ENCODE data around the gene SMAD3.

SMAD3 gene

GRCh38 chr15:67174864-67175573 lies 109.6 kb downstream of the SMAD3 start:
- Histone ChIP-seq H3K36me3 (ENCODE audit: control insufficient read depth, insufficient read depth, low read length) (peaks cover 17% of the 10 kb centered on the region), H3K4me3 (ENCODE audit: low read depth, low read length) (no peak overlapping the region), H3K27ac (ENCODE audit: low read depth, low read length) (peak overlapping the region; percentile 36), H3K27me3 (ENCODE audit: control insufficient read depth, insufficient read depth, low read length) (no peaks in the 10 kb centered on the region), H3K4me1 (ENCODE audit: control insufficient read depth, insufficient read depth, low read length) (peaks cover 19% of the 10 kb centered on the region; the same call in 1 of the 2 replicates), H3K9ac (ENCODE audit: low read depth, low read length) (no peak overlapping the region), H3K9me3 (ENCODE audit: control insufficient read depth, insufficient read depth, low read length) (no peaks in the 10 kb centered on the region)

GRCh38 chr15:67175643-67176071 lies 110.3 kb downstream of the SMAD3 start:
- Histone ChIP-seq H3K4me3 (ENCODE audit: low read depth, low read length) (no peak overlapping the region), H3K9me3 (ENCODE audit: control insufficient read depth, insufficient read depth, low read length) (no peaks in the 10 kb centered on the region), H3K27me3 (ENCODE audit: control insufficient read depth, insufficient read depth, low read length) (no peaks in the 10 kb centered on the region), H3K9ac (ENCODE audit: low read depth, low read length) (no peak overlapping the region), H3K27ac (ENCODE audit: low read depth, low read length) (no peak overlapping the region), H3K4me1 (ENCODE audit: control insufficient read depth, insufficient read depth, low read length) (peaks cover 19% of the 10 kb centered on the region; the same call in 1 of the 2 replicates), H3K36me3 (ENCODE audit: control insufficient read depth, insufficient read depth, low read length) (peaks cover 16% of the 10 kb centered on the region)

DNA sequence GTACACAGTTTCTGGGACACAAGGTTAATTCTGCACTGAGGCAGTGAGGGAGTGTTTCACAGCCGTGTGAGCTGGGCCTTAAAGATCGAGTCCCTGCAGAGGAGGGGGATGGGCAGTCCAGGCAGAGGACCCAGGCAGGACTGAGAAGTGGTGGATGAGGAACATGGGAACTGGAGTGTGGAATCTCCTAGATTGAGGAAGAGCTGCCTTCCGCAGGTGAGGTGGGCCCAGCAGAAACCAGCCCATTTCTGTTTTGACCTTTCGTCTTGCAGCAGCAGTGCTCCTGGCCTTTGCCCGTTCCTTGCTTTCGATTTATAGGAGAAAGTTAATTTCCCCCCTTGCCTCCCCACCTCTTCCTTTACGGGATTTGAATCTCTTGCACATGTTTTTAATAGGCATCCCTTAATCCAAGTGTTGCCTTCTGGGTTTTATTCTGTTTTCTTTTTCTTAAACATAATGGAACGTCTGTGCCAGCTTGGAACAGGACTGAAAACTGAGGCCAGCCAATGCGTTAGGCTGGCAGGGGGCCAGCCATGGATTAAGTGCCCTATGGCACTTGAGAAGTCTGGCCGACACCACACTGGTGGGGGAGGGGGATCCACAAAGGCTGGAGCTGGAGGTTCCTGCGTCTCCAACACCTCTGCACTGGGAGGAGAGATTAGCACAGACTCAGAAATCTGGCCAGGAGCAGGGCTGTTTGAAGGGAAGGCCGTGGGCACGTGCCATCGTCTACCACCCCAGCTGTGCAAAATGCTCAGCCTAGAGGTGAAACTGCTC lies 111.0 kb downstream of the SMAD3 start:
- Histone ChIP-seq H3K27ac (ENCODE audit: low read depth, low read length) (no peak overlapping the region), H3K9ac (ENCODE audit: low read depth, low read length) (no peak overlapping the region), H3K36me3 (ENCODE audit: control insufficient read depth, insufficient read depth, low read length) (peaks cover 10% of the 10 kb centered on the region)

GRCh38 chr15:67177752-67178151 lies 112.3 kb downstream of the SMAD3 start:
- peaks cover 19% of the 10 kb centered on the region; the same call in 1 of the 2 replicates for H3K4me1 ChIP-seq (ENCODE audit: control insufficient read depth, insufficient read depth, low read length)
- no peak overlapping the region for H3K4me3 ChIP-seq (ENCODE audit: low read depth, low read length)
- H3K36me3 ChIP-seq (ENCODE audit: control insufficient read depth, insufficient read depth, low read length) = peaks cover 5% of the 10 kb centered on the region
- H3K9ac ChIP-seq (ENCODE audit: low read depth, low read length) = no peak overlapping the region
- no peak overlapping the region for H3K27ac ChIP-seq (ENCODE audit: low read depth, low read length)
- no peaks in the 10 kb centered on the region for H3K27me3 ChIP-seq (ENCODE audit: control insufficient read depth, insufficient read depth, low read length)
- no peaks in the 10 kb centered on the region for H3K9me3 ChIP-seq (ENCODE audit: control insufficient read depth, insufficient read depth, low read length)

More for the DNA sequence above, 111.0 kb downstream of the SMAD3 start:
- H3K9me3 ChIP-seq (ENCODE audit: control insufficient read depth, insufficient read depth, low read length) = no peaks in the 10 kb centered on the region
- no peak overlapping the region for H3K4me3 ChIP-seq (ENCODE audit: low read depth, low read length)
- no peaks in the 10 kb centered on the region for H3K27me3 ChIP-seq (ENCODE audit: control insufficient read depth, insufficient read depth, low read length)
- peaks cover 19% of the 10 kb centered on the region; the same call in 1 of the 2 replicates for H3K4me1 ChIP-seq (ENCODE audit: control insufficient read depth, insufficient read depth, low read length)

GRCh38 chr15:67178569-67179210 lies 113.3 kb downstream of the SMAD3 start:
- H3K27me3 ChIP-seq (ENCODE audit: control insufficient read depth, insufficient read depth, low read length) = no peaks in the 10 kb centered on the region

DNA sequence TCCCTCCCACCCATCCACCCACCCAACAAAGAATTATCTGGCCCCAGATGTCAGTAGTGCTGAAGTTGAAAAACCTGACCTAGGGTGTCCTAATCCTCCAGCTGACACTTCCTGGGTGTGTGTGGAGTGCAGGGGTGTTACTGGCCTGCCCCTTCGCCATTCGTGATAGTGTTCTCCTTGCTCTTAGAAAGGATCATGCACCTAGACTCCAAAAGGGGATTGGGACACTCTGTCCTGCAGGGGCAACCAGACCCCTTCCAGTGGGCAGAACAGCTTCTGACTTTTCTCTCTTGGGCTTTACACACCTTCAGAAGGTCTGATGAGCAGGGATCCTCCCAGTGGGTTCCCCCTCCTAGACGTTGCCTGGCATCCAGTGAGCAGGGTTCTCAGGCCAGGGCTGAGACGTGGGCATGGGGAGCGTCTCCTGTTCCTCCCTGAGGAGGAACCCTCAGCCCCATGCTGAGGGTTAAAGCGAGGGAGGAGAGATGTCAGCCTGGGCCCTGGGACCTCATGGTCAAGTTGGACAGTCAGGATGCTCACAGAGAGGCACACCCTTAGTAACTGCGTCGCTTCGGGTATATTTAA lies 114.1 kb downstream of the SMAD3 start:
- H3K9ac ChIP-seq (ENCODE audit: low read depth, low read length) = no peak overlapping the region
- H3K9me3 ChIP-seq (ENCODE audit: control insufficient read depth, insufficient read depth, low read length) = no peaks in the 10 kb centered on the region

More at GRCh38 chr15:67178569-67179210, 113.3 kb downstream of the SMAD3 start:
- Histone ChIP-seq H3K4me1 (ENCODE audit: control insufficient read depth, insufficient read depth, low read length) (peaks cover 19% of the 10 kb centered on the region; the same call in 1 of the 2 replicates), H3K36me3 (ENCODE audit: control insufficient read depth, insufficient read depth, low read length) (peaks cover 5% of the 10 kb centered on the region), H3K27ac (ENCODE audit: low read depth, low read length) (no peak overlapping the region), H3K9me3 (ENCODE audit: control insufficient read depth, insufficient read depth, low read length) (no peaks in the 10 kb centered on the region), H3K4me3 (ENCODE audit: low read depth, low read length) (no peak overlapping the region), H3K9ac (ENCODE audit: low read depth, low read length) (no peak overlapping the region)

DNA sequence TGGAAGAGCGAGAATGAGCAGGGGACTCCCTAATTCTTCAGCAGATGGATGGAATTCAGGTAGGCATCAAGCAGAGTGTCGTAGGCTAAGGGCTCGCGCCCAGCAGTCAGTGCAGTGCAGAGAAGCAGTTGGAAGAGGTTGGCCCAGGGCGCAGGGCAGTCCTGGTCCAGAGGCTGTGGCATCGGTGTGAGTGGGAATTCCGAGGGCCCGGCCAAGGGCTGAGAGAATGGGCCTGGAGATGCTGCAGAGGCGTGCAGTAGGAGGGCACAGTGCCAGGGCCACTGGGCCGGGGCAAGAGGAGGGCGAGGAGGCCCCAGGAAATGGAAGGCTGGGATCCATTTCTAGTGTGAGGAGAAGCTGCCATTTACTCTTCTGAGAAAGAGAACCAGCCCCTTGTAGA lies 114.6 kb downstream of the SMAD3 start:
- H3K27ac ChIP-seq (ENCODE audit: low read depth, low read length) = no peak overlapping the region

More for the DNA sequence above, 114.1 kb downstream of the SMAD3 start:
- no peaks in the 10 kb centered on the region for H3K27me3 ChIP-seq (ENCODE audit: control insufficient read depth, insufficient read depth, low read length)
- no peak overlapping the region for H3K27ac ChIP-seq (ENCODE audit: low read depth, low read length)
- peaks cover 16% of the 10 kb centered on the region; the same call in 1 of the 2 replicates for H3K4me1 ChIP-seq (ENCODE audit: control insufficient read depth, insufficient read depth, low read length)
- peaks cover under 1% of the 10 kb centered on the region; the same call in 1 of the 2 replicates for H3K36me3 ChIP-seq (ENCODE audit: control insufficient read depth, insufficient read depth, low read length)
- H3K4me3 ChIP-seq (ENCODE audit: low read depth, low read length) = no peak overlapping the region

GRCh38 chr15:67180514-67181191 lies 115.3 kb downstream of the SMAD3 start:
- Histone ChIP-seq H3K27me3 (ENCODE audit: control insufficient read depth, insufficient read depth, low read length) (no peaks in the 10 kb centered on the region), H3K4me1 (ENCODE audit: control insufficient read depth, insufficient read depth, low read length) (peaks cover 11% of the 10 kb centered on the region; the same call in 1 of the 2 replicates), H3K36me3 (ENCODE audit: control insufficient read depth, insufficient read depth, low read length) (peaks cover 9% of the 10 kb centered on the region; the same call in 1 of the 2 replicates), H3K9me3 (ENCODE audit: control insufficient read depth, insufficient read depth, low read length) (no peaks in the 10 kb centered on the region), H3K9ac (ENCODE audit: low read depth, low read length) (no peak overlapping the region), H3K27ac (ENCODE audit: low read depth, low read length) (no peak overlapping the region), H3K4me3 (ENCODE audit: low read depth, low read length) (no peak overlapping the region)

More for the DNA sequence above, 114.6 kb downstream of the SMAD3 start:
- H3K9ac ChIP-seq (ENCODE audit: low read depth, low read length) = no peak overlapping the region
- peaks cover 5% of the 10 kb centered on the region; the same call in 1 of the 2 replicates for H3K36me3 ChIP-seq (ENCODE audit: control insufficient read depth, insufficient read depth, low read length)
- no peaks in the 10 kb centered on the region for H3K27me3 ChIP-seq (ENCODE audit: control insufficient read depth, insufficient read depth, low read length)
- no peak overlapping the region for H3K4me3 ChIP-seq (ENCODE audit: low read depth, low read length)
- peaks cover 11% of the 10 kb centered on the region; the same call in 1 of the 2 replicates for H3K4me1 ChIP-seq (ENCODE audit: control insufficient read depth, insufficient read depth, low read length)
- H3K9me3 ChIP-seq (ENCODE audit: control insufficient read depth, insufficient read depth, low read length) = no peaks in the 10 kb centered on the region

DNA sequence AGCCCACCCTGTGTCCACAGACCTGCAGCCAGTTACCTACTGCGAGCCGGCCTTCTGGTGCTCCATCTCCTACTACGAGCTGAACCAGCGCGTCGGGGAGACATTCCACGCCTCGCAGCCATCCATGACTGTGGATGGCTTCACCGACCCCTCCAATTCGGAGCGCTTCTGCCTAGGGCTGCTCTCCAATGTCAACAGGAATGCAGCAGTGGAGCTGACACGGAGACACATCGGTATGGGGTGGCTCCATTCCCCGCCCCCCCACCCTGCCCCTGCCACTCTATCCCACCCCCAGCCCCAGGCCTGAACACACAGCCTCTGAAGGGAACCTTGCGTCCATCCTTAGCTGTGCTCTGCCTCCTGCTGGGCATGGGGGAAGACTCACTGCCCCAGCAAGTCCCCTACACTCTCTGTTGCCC lies 115.8 kb downstream of the SMAD3 start:
- Histone ChIP-seq H3K27me3 (ENCODE audit: control insufficient read depth, insufficient read depth, low read length) (no peaks in the 10 kb centered on the region), H3K9ac (ENCODE audit: low read depth, low read length) (no peak overlapping the region), H3K4me3 (ENCODE audit: low read depth, low read length) (no peak overlapping the region), H3K4me1 (ENCODE audit: control insufficient read depth, insufficient read depth, low read length) (peaks cover 6% of the 10 kb centered on the region; the same call in 1 of the 2 replicates), H3K27ac (ENCODE audit: low read depth, low read length) (no peak overlapping the region), H3K9me3 (ENCODE audit: control insufficient read depth, insufficient read depth, low read length) (no peaks in the 10 kb centered on the region), H3K36me3 (ENCODE audit: control insufficient read depth, insufficient read depth, low read length) (peaks cover 9% of the 10 kb centered on the region; the same call in 1 of the 2 replicates)

Data from HUES48 (cell line).